ENCODE data around the gene DDI2.

Gene DDI2

DNA sequence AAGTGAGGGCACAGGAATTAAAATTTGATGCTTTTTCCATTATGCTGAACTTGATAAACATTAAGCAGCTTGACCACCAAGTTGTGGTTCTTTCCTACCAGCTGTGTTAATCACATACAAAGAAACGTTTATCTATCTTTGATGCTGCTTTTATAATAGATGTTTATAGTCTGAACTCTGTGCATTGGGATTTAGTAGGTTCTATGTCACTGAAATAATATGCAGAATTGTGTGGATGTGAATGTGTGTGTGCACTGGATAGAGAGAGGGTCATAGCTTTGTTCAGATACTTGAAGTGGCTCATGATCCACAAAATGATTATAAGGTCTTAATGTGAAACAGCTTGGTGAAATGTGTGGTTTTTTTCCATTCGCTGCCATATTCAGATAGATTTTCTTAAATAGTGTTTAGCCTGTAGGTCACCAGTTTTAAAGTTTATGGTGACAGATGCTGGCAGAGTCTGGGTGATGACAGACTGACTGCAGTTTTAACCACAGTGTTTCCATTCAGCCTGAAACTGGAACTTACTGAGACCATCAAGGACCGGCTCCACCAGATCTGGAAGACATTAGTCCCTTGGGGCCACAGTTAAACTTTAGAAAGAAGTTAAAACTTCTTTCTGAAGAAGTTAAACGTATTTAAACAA lies 10.2 kb downstream of the DDI2 start:
- TF ChIP-seq ZFX (IDR thresholded peaks at IDR 0.05) (no peak), CTCF (conservative IDR thresholded peaks at IDR 0.05) (no peak)
- no peak overlapping the region for H3K27ac ChIP-seq

GRCh38 chr1:15628003-15628402 lies 10.7 kb downstream of the DDI2 start:
- no peak for TF ChIP-seq ZFX (IDR thresholded peaks at IDR 0.05)
- no peak for TF ChIP-seq CTCF (conservative IDR thresholded peaks at IDR 0.05)
- H3K27ac ChIP-seq, result no peak overlapping the region

GRCh38 chr1:15633756-15634420 lies 16.6 kb downstream of the DDI2 start:
- no peak overlapping the region for H3K27ac ChIP-seq

DNA sequence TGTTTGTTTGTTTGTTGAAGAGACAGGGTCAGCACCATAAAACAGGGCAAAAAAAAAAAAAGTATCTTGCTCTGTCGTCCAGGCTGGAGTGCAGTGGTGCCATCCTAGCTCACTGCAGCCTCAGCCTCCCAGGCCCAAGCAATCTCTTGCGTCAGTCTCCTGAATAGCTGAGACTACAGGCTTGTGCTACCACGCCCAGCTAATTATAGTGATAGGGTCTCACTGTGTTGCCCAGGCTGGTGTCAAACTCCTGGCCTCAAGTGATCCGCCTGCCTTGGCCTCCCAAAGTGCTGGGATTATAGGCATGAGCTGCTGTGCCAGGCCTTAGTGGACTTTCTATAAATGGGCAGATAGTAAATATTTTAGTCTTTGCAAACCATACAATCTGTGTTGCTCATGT lies 19.2 kb downstream of the DDI2 start:
- H3K27ac ChIP-seq, result no peak overlapping the region
- TF ChIP-seq CTCF (conservative IDR thresholded peaks at IDR 0.05) (no peak), ZFX (IDR thresholded peaks at IDR 0.05) (no peak)

More at GRCh38 chr1:15633756-15634420, 16.6 kb downstream of the DDI2 start:
- no peak for TF ChIP-seq CTCF (conservative IDR thresholded peaks at IDR 0.05)
- TF ChIP-seq ZFX (IDR thresholded peaks at IDR 0.05), result no peak

- TF ChIP-seq CTCF (conservative IDR thresholded peaks at IDR 0.05) (no peak), ZFX (IDR thresholded peaks at IDR 0.05) (no peak)
- H3K27ac ChIP-seq, result no peak overlapping the region
Observed at GRCh38 chr1:15637826-15638225, 20.6 kb downstream of the DDI2 start.

DNA sequence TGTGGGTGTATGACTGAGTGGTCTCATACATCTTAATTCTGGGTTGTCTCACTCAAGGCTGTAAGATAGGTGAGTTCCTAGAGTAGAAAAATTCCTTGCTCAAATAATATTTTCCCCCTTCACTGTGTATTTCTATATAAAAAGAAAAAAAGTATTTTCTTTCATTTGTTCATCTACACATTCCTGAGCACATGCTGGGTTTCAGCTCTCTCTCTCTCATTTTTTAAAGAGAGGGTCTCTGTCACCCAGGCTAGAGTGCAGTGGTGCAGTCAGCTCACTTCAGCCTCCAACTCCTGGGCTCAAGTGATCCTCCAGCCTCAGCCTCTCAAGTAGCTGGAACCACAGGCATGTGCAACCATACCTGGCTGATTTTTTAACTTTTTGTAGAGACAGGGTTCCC lies 22.0 kb downstream of the DDI2 start:
- TF ChIP-seq CTCF (conservative IDR thresholded peaks at IDR 0.05) (no peak), ZFX (IDR thresholded peaks at IDR 0.05) (no peak)
- no peak overlapping the region for H3K27ac ChIP-seq

DNA sequence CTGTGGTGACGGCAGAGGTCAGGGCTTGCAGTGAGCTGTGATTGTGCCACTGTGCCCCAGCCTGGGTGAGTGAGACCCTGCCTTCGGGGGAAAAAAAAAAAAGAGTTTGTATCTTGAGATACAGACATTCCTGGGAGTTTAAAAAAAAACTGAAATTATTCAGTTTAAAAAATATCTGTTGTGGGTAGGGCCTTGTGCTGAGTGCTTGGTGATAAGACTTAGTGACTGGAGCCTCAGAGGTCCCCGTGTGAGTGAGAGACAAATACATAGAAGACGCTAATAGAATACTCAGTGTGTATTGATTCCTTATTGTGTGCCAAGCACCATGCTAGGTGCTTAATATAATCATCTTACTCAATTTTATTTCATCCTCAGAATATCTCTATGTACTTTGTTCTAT lies 22.7 kb downstream of the DDI2 start:
- TF ChIP-seq CTCF (conservative IDR thresholded peaks at IDR 0.05) (no peak), ZFX (IDR thresholded peaks at IDR 0.05) (no peak)
- no peak overlapping the region for H3K27ac ChIP-seq

All from C4-2B (cell line).